OCI-LY7 (cell line): ENCODE measurements around the gene UBTD1.

ENCODE experiments used
- CTCF ChIP-seq: fragments of 200-600 bp; sonication (generic); conservative IDR thresholded peaks from 2 replicates; pipeline ENCODE4 v1.5.1; 2014; ENCODE audit warnings: mild to moderate bottlenecking, antibody characterized with exemption, low read length, moderate library complexity, mixed read lengths
- EZH2phosphoT487 ChIP-seq: fragments of 200-600 bp; sonication (generic); IDR thresholded peaks from 2 replicates; pipeline ENCODE4 v1.6.1; 2018; ENCODE audit warnings: low read depth, borderline replicate concordance, mild to moderate bottlenecking, mixed run types, antibody characterized with exemption, low read length, moderate library complexity, mixed read lengths

- TF ChIP-seq CTCF (no peak), EZH2phosphoT487 (no peak)
Measured at GRCh38 chr10:97519342-97519741, 20.6 kb downstream of the UBTD1 start.
